Measurements from ENCODE around the gene TTC38. TPM values are rescaled to one million over a fixed set of nuclear protein-coding genes. Genes with fewer than 3 reads are reported as not detected.

The TTC38 gene
- 26.8 and 28.7 TPM in 2 replicates for total RNA-seq

DNA sequence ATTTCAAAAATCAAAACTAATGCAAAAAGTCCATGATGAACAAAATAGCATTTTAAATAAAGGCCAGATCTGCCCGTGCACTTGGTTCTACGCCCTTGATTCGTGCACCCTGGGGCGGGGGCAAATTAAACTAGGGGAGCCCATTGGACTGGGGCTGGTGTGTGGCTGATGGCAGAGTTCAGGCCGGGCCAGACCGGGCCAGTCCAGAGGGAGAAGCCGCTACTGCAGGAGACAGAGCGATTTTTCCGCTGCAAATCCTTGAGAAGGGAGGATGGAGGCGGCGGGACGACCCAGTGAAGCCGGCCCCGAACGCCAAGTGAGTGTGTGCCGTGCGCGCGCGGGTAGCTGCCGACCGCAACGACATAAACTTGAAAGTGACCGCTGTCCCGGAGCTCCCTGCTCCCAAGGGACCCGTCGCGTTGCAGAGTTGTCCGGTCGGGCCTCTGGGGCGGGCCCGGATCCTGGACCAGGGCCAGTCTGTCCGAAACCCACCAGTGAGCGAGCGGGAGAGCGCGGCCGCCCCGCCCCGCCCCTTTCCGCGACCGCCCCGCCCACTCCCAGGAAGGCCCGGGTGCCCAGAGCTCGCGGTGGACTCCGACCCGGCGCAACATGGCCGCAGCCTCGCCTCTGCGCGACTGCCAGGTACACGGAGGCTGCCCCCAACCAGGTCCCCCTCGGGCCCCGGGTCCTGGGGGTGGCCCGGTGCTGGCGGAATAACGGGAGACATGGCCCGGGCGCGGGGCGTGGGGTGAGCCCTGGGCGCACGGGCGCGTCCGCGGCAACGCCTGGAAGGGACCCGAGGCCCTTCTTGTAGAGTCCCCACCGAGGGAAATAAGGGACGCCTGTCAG is at the start of gene TTC38:
TSS of gene TTC38 (plus strand) at position 578 of the 849 bp plus-strand sequence. CDS start at position 610, 32 bp downstream.
- peak within 1 kb of the TSS; percentile 82 for H3K4me3 ChIP-seq (ENCODE audit: low read depth, low read length)
- DNase-seq (ENCODE audit: low read depth): peak; percentile 80
- TF ChIP-seq, protein P1, sequence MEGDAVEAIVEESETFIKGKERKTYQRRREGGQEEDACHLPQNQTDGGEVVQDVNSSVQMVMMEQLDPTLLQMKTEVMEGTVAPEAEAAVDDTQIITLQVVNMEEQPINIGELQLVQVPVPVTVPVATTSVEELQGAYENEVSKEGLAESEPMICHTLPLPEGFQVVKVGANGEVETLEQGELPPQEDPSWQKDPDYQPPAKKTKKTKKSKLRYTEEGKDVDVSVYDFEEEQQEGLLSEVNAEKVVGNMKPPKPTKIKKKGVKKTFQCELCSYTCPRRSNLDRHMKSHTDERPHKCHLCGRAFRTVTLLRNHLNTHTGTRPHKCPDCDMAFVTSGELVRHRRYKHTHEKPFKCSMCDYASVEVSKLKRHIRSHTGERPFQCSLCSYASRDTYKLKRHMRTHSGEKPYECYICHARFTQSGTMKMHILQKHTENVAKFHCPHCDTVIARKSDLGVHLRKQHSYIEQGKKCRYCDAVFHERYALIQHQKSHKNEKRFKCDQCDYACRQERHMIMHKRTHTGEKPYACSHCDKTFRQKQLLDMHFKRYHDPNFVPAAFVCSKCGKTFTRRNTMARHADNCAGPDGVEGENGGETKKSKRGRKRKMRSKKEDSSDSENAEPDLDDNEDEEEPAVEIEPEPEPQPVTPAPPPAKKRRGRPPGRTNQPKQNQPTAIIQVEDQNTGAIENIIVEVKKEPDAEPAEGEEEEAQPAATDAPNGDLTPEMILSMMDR (IDR thresholded peaks at IDR 0.05; ENCODE audit: insufficient read depth, low read depth, low read length): no peak

GRCh38 chr22:46219636-46220035 is 48.2 kb upstream of the TTC38 start:
- TF ChIP-seq, protein P1 (IDR thresholded peaks at IDR 0.05; ENCODE audit: insufficient read depth, low read depth, low read length): no peak
- no peak for DNase-seq (ENCODE audit: low read depth)

DNA sequence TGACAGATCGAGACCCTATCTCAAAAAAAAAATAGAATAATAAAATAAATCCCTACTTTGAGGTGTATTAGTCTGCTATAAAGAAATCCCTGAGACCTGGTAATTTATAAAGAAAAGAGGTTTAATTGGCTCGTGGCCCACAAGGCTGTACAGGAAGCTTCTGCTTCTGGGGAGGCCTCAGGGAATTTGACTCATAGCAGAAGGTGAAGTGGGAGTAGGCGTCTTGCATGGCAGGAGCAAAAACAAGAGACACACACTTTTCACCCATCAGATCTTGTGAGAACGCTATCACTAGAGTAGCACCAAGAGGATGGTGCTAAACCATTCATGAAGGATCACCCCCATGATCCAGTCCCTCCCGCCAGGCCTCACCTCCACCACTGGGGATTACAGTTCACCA is 46.9 kb upstream of the TTC38 start:
- no peak for DNase-seq (ENCODE audit: low read depth)
- no peak overlapping the region for H3K4me3 ChIP-seq (ENCODE audit: low read depth, low read length)
- TF ChIP-seq, protein P1 (IDR thresholded peaks at IDR 0.05; ENCODE audit: insufficient read depth, low read depth, low read length): no peak

More at GRCh38 chr22:46219636-46220035, 48.2 kb upstream of the TTC38 start:
- no peak overlapping the region for H3K4me3 ChIP-seq (ENCODE audit: low read depth, low read length)

- TF ChIP-seq, protein P1 (IDR thresholded peaks at IDR 0.05; ENCODE audit: insufficient read depth, low read depth, low read length): no peak
- no peak overlapping the region for H3K4me3 ChIP-seq (ENCODE audit: low read depth, low read length)
- no peak for DNase-seq (ENCODE audit: low read depth)
Measured at GRCh38 chr22:46224044-46224897, 43.5 kb upstream of the TTC38 start.

- H3K4me3 ChIP-seq (ENCODE audit: low read depth, low read length): no peak overlapping the region
- no peak for DNase-seq (ENCODE audit: low read depth)
- TF ChIP-seq, protein P1 (IDR thresholded peaks at IDR 0.05; ENCODE audit: insufficient read depth, low read depth, low read length): no peak
Measured at GRCh38 chr22:46224898-46225290, 42.9 kb upstream of the TTC38 start.

DNA sequence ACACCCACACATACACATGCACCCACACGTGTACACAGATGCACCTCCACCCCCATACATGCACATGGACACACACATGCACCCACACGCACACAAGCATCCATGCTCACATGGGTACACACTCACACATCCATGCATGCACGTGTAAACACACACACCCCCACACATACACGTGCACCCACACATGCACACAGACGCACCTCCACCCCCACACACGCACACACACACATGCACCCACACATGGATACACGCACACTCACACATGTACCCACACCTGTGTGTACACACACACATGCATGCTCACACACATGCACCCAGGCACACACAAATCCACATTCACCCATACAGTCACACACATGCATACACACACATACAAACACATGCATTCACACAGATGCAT is 42.2 kb upstream of the TTC38 start:
- H3K4me3 ChIP-seq (ENCODE audit: low read depth, low read length): no peak overlapping the region
- DNase-seq (ENCODE audit: low read depth): no peak
- TF ChIP-seq, protein P1 (IDR thresholded peaks at IDR 0.05; ENCODE audit: insufficient read depth, low read depth, low read length): no peak
